ENCODE results near the gene PPP4R2.

DNA sequence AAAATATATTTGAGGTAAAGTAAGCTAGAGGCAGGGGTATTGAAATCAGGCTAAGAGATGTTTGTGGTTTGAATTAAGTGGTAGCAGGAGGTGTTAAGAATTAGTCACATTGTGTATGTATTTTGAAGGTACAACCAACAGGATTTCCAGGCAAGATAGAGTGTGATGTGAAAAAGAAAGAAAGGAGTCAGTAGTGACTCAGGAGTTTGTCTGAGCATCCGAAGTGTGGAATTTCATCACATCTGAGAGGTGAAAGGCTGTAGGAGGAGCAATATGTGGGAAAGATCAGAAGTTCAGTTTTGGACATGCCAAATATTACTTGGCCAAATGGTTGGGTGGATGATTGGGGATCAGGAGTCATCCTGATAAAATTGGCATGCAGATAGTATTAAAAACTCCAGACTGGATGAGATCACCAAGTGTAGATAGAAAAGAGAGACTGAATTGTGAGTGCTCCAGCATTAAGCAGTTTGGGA lies 32.7 kb downstream of the PPP4R2 start:
- no peak for TF ChIP-seq ZFP30 (CRISPR knock-in tag; IDR thresholded peaks at IDR 0.05)
- no peak for TF ChIP-seq ARNTL (CRISPR knock-in tag; IDR thresholded peaks at IDR 0.05; ENCODE audit: borderline replicate concordance, low read depth)

Data from SK-N-SH treated with all-trans-retinoic acid at 6 μM for 48 hours (cell line).